Measurements from ENCODE around the gene ALPL.

DNA sequence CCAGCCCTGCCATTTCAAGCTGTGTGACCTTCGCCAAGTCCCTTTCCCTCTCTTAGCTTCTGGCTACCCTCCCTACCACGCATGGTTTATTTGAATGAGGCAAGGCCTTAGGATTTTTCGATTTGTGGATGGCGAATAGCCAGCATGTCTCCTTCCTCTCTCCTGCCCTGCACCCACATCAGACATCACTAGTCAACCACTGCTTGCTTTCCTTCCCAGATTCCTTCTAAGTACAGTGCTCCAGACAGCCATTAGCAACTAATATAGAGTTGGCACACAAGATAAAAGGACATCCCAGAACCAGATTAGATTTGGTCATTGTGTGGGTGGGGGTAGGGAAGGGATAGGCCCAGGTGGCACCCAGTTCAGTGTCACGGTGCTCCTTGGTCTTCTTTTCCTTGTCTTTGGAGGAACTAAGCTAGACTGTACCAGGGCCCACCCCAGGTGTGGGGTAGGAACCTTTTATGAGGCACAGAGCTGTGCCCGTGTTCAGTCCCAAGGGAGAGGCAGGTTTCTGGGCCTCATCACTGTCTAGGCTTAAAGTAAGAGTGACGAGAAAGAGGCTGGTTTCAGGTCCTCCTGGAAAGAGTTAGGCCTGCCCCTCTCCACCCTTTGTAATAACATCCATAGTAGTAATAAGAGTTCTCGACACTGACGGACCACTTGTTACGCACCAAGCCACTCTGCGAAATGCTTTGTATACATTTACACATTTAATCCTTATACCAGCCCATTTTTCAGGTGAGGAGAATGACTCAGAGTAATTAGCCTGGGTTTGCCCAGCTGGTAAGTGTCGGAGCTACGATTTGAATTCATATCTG, 8.6 kb downstream of the ALPL start:
- no peak for TF ChIP-seq POLR2A (IDR thresholded peaks at IDR 0.05)
- TF ChIP-seq, protein P1, sequence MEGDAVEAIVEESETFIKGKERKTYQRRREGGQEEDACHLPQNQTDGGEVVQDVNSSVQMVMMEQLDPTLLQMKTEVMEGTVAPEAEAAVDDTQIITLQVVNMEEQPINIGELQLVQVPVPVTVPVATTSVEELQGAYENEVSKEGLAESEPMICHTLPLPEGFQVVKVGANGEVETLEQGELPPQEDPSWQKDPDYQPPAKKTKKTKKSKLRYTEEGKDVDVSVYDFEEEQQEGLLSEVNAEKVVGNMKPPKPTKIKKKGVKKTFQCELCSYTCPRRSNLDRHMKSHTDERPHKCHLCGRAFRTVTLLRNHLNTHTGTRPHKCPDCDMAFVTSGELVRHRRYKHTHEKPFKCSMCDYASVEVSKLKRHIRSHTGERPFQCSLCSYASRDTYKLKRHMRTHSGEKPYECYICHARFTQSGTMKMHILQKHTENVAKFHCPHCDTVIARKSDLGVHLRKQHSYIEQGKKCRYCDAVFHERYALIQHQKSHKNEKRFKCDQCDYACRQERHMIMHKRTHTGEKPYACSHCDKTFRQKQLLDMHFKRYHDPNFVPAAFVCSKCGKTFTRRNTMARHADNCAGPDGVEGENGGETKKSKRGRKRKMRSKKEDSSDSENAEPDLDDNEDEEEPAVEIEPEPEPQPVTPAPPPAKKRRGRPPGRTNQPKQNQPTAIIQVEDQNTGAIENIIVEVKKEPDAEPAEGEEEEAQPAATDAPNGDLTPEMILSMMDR (IDR thresholded peaks at IDR 0.05): no peak
- TF ChIP-seq POLR2AphosphoS5 (IDR thresholded peaks at IDR 0.05): no peak

Measured in breast epithelium (tissue), 3 donors.